ENCODE data around the gene ADAMTS17.

The ADAMTS17 gene

DNA sequence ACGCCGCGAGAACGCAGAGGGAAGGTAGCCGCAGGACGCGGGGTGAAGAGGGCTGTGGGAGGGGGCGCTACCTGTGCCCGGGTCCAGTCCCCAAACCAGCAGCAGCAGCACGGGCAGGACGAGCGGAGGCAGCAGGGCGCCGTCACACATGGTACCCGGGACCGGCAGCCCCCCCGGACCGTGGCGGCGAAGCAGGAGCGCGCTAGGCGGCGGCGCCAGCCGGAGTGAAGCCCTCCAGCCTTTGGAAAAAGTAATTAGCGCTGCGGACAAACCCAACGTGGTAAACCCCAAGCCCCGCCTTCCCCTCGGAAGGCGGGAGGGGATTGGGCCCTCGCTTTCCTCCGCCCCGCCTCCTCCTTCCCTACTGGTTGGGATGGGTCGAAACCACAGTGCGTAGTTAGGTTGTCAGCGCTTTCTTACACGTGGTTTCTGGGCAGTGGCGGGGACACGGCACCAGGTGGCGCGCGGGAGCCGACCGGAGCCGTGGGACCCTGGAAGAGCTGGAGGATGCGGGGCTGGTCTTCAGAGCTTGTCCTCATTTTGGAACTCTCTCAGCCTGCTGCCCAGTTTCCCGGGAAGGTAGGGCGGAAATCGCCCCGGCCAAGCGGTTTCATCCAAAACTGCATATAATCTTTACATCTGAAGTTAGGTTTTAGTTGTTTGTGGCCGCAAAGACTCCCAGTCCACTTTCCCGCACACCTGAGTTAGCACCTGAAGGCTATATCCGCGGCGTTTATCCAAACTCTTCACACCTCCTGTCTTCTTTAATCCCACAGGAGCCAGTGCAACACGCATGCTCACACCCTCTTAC lies at the start of gene ADAMTS17:
TSS of gene ADAMTS17 (minus strand) at position 226 of the 811 bp plus-strand sequence. CDS start at position 150, 76 bp downstream.
- DNase-seq (ENCODE audit: low read depth), result peak; percentile 90

- DNase-seq (ENCODE audit: low read depth), result no peak
Observed at GRCh38 chr15:100385300-100386050, 43.7 kb upstream of the ADAMTS17 start.

DNA sequence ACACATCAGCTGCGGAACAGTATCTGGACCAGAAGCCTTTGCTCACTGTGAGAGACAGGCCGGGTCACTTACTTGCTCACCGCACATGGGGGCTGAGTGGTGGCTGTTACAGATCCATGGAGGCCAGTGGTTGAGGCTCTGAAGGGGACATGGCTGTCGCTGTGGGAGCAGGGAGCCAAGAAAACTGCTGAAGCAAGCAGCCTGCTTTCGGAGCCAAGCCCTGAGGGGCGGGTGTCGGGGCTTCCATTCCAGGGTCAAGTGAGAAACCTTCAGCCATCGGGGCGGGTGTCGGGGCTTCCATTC lies 42.3 kb upstream of the ADAMTS17 start:
- no peak for DNase-seq (ENCODE audit: low read depth)

GRCh38 chr15:100383302-100384107 lies 41.7 kb upstream of the ADAMTS17 start:
- DNase-seq (ENCODE audit: low read depth), result no peak

GRCh38 chr15:100373942-100374341 lies 32.2 kb upstream of the ADAMTS17 start:
- DNase-seq (ENCODE audit: low read depth), result no peak

DNA sequence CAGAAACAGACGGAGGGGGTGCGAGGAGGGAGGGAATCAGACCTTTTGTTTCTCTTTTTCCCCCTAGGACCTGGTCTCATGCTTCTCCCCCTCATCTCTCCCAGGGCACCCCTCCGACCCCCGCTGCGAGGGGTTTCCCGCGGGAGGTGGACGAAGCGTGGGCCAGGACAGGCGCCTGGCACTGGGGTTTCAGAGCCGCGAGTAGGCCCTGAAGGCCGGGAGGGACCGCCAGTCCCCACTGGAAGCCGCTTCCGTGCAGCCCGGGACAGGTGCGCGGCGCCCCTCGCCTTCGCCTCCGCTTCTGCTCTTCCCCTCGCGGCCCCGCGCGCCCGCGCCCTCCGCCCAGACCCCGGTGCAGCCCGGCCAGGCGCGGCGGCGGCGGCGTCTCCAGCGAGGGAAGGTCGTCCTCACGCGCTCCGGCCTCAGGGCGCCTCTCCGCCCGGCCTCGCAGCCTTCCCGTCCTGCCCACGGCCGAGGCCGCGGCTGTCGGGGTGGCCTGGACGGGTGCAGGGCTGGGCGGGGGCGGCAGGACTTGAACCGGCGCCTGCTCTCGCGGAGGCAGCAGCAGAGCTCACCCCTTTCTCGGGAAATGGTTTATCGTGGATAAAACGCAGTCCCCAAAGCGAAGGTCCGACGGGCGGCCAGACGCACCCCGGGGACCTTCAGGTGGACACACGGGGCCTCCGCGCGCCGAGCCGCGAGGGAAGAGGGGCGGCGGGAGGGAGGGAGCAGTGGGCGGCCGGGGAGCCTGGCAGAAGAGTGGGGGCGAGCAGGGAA lies 31.5 kb upstream of the ADAMTS17 start:
- DNase-seq (ENCODE audit: low read depth), result no peak

- DNase-seq (ENCODE audit: low read depth), result no peak
Observed at GRCh38 chr15:100372739-100373119, 31.0 kb upstream of the ADAMTS17 start.

DNA sequence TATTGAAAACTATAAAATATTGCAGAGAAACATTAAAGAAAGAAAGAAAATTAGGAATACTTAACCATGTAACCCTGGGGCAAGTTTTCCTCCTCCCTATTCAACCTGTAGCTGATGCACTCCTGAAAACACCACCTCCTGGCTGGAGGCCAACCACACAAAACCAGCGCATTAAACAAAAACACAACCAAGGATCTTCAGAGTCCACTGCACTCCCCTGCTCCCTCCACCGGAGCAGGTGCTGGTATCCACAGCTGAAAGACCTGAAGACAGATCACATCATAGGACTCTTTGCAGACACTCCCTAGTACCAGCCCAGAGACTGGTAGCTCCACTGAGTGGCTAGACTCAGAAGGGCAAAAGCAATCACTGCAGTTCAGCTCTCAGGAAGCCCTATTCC lies 13.6 kb upstream of the ADAMTS17 start:
- DNase-seq (ENCODE audit: low read depth), result no peak

GRCh38 chr15:100353449-100353848 lies 11.7 kb upstream of the ADAMTS17 start:
- DNase-seq (ENCODE audit: low read depth), result no peak

DNA sequence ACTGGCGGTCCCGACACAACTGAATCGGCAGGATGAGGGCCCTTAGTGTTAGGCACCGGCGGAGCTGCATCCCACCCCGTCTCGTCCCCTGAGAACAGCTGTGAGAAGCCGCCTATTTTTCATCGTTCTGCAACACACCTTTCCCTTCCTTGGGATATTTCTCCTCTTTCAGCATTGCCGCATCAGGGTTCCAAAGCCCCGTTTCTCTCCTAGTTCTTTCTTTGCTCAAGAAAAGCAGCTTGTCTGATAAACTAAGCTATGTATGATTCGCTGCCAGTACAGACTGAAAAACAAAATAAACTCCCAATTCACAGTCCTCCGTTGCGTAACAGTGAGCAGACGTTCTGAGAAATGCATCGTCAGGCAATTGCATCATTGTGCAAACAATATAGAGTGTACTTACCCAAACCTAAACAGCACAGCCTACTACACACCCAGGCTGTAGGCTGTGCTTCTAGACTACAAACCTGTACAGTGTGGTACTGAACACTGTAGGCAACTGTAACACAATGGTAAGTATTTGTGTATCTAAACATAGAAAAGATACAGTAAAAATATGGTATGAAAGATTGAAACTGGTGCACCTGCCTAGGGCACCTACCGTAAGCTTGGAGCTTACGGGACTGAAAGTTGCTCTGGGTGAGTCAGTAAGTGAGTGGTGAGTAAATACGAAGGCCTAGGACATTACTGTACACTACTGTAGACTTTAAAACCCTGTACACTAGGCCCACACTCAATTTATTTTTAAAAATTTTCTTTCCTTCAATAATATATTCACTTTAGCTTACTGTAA lies 8.9 kb upstream of the ADAMTS17 start:
- DNase-seq (ENCODE audit: low read depth), result no peak

- peak; percentile 64 for DNase-seq (ENCODE audit: low read depth)
Observed at GRCh38 chr15:100349696-100350433, 8.1 kb upstream of the ADAMTS17 start.

DNA sequence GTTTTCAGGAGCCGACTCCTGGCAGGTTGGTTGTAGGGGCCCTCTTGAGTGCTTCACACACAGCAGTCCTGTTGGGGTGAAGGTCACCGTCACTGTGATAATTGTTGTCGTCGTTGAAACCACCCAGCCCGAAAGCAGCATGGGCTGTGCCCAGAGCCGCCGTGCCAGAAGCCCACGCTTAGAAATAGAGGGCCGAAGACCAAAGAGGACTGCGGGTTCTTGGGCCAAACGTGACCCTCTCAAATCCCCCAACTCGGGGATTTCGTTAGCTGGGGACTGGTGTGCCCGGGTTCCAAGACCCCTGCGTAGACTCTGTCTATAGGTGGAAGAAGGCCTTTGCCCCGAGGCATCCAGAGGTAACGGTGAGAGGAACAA lies 7.5 kb upstream of the ADAMTS17 start:
- DNase-seq (ENCODE audit: low read depth), result no peak

GRCh38 chr15:100348578-100348977 lies 6.8 kb upstream of the ADAMTS17 start:
- DNase-seq (ENCODE audit: low read depth), result no peak

GRCh38 chr15:100346866-100347512 lies 5.2 kb upstream of the ADAMTS17 start:
- no peak for DNase-seq (ENCODE audit: low read depth)

GRCh38 chr15:100345438-100345837 lies 3.7 kb upstream of the ADAMTS17 start:
- no peak for DNase-seq (ENCODE audit: low read depth)

DNA sequence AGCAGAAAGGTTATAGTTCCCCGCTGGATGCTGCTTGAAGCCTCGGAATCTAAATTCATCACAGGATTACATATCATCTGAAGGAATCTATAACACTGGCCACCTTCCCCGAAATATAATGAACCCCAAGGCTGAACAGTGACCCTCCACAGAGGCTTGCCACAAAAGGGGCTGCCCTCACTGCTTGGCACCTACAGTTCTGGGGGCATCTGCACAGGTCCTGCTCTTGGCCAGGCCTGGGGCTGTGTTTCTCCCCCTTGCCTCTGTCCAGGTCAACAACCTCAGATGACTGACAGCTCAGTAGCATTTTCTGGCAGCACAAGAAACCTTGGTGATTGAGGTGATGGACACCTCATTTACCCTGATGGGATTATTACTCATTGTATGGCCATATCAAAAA lies 1.5 kb upstream of the ADAMTS17 start:
- no peak for DNase-seq (ENCODE audit: low read depth)

DNA sequence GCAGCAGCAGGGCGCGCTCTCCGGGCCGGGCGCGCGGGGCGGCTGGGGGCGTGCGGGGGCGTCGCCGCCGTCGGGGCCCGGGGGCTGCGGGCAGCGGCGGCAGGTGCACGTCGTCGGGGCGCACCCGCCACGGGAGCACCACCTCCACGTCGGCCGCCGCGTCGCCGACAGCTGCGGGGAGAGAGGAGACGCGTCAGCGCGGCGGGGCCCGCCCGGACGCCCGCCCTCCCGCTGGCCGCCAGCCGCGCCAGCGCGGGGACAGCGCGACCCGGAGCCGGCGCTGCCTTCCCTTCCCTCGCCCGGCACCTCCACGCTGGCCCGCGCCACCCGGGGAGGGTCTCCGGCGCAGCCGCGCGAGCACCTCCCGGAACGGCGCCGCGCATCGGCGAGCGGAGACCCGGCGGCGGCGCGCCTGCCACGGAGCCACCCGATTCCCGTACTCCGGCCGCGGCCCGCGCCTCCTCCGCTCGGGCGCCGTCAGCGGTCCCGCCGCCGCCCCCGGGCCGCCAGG lies 481 bp downstream of the ADAMTS17 start:
- DNase-seq (ENCODE audit: low read depth), result peak; percentile 11

GRCh38 chr15:100340721-100341238 lies 995 bp downstream of the ADAMTS17 start:
- DNase-seq (ENCODE audit: low read depth), result no peak

GRCh38 chr15:100339999-100340398 lies 1.8 kb downstream of the ADAMTS17 start:
- DNase-seq (ENCODE audit: low read depth), result no peak

Measured in T-helper 22 cell (primary cell).